Activated CD8-positive, alpha-beta T cell treated with anti-CD3 and anti-CD28 coated beads, Interleukin-2, amount 10 ng/mL, durations not matched to agents 7 days and 5 days (primary cell): ENCODE results near the gene HSD17B8. TPM values are rescaled to one million over a fixed set of nuclear protein-coding genes. Genes with fewer than 3 reads are reported as not detected.

Experiments used
- ATAC-seq: fragments of 150-1000 bp; cut with Tn5 transposase; one replicate; pipeline ENCODE4 v1.10.0; 2021; ENCODE audit warnings: moderate library complexity
- CTCF ChIA-PET: fragments of 350-600 bp; sonication (Branson Sonifier 250); formaldehyde crosslinking; loops from one replicate; lab custom pipeline; 2021; ENCODE audit warnings: antibody characterized with exemption; lab: Charles Lee
- POLR2A ChIA-PET: fragments of 350-600 bp; sonication (Branson Sonifier 250); formaldehyde crosslinking; loops from one replicate; lab custom pipeline; 2021; ENCODE audit warnings: antibody characterized with exemption; lab: Charles Lee
- DNase-seq: peaks from one replicate; pipeline ENCODE4 v3.0.0-alpha.2; 2020
- H3K27ac Mint-ChIP-seq: one replicate; pipeline ENCODE4 v1.8.0; 2021; ENCODE audit warnings: mild to moderate bottlenecking, mixed read lengths
- H3K27me3 Mint-ChIP-seq: one replicate; pipeline ENCODE4 v1.8.0; 2021; ENCODE audit warnings: low read depth, mixed read lengths
- H3K36me3 Mint-ChIP-seq: one replicate; pipeline ENCODE4 v1.8.0; 2021; ENCODE audit warnings: low read depth, mixed read lengths
- H3K4me1 Mint-ChIP-seq: one replicate; pipeline ENCODE4 v1.8.0; 2021; ENCODE audit warnings: low read depth, mixed read lengths
- H3K4me3 Mint-ChIP-seq: one replicate; pipeline ENCODE4 v1.8.0; 2021; ENCODE audit warnings: mild to moderate bottlenecking, mixed read lengths
- H3K9me3 Mint-ChIP-seq: one replicate; pipeline ENCODE4 v1.8.0; 2022; ENCODE audit warnings: mixed read lengths; ENCODE audit not compliant: insufficient read depth
- total RNA-seq, 2 experiments: library from RNA; stranded (reverse); gene quantifications; one replicate each; pipeline ENCODE4 v1.2.3, GENCODE V29; 2021

The HSD17B8 gene
- total RNA-seq, 2 experiments from 2014 or later, result 13.9 to 14.1 TPM

DNA sequence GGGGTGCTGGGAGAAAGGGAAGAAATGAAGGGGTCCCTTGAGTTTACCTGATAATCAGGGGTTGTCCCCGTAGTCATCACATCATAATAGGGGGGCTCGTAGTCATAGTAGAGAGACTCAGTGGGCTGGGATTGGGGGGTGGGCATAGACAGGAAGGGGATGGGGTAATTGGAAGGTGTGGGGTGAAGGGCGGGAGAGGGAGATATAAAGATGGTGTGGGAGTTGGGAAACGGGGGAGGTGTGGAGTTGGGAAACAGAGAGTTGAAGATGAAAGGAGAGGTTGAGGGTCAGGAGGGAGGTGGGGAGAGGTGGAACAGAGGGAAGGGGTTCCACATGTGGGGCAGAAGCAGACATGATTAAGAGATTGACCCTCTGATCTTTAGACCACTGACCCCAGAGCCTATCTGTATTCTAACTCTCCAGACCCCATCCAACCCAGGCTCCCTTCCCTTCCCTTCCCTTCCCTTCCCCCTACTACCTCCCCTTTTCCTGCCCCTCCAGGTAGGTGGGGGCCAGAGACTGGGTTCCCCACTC lies 18.7 kb upstream of the HSD17B8 start:
- DNase-seq, result no peak
- H3K9me3 Mint-ChIP-seq, result peaks cover 15% of the 10 kb centered on the region
- no peak for ATAC-seq
- ChIA-PET CTCF (no interaction called here), POLR2A (interaction anchor here (0.9 kb wide), 1 partner anchor 15 kb away, joined by 3 read pairs; the partner anchor contains the start of genes RXRB and SLC39A7)
- no peak overlapping the region for H3K27ac Mint-ChIP-seq
- peaks cover 23% of the 10 kb centered on the region for H3K27me3 Mint-ChIP-seq
- no peak overlapping the region for H3K4me3 Mint-ChIP-seq
- H3K36me3 Mint-ChIP-seq, result peaks cover 23% of the 10 kb centered on the region
- peaks cover 24% of the 10 kb centered on the region for H3K4me1 Mint-ChIP-seq

DNA sequence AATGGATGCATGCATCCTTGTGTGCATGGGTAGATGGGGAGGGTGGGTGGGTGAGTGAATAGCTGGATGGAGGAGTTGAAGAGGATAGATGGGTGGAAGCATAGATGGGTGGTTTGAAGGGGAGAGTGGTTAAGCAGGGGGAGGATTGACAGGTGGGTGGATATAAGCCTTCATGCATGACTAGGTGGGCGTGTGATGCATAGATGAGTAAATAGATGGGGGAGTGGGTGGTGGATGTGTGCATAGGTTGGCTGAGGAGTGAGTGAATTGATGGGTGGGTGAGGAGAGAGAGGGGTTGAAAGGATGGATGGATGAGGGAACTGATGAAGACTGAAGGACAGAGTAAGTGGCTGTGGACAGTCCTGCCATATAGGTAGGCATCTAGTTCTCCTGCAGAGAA lies 16.6 kb upstream of the HSD17B8 start:
- no peak overlapping the region for H3K4me3 Mint-ChIP-seq
- ChIA-PET CTCF (no interaction called here), POLR2A (interaction anchor here (1.2 kb wide), 1 partner anchor 42 kb away, joined by 3 read pairs; no protein-coding TSS in a partner anchor)
- H3K27me3 Mint-ChIP-seq, result peaks cover 39% of the 10 kb centered on the region
- ATAC-seq (no peak), DNase-seq (no peak)
- peaks cover 21% of the 10 kb centered on the region for H3K36me3 Mint-ChIP-seq
- peaks cover 11% of the 10 kb centered on the region for H3K9me3 Mint-ChIP-seq
- peaks cover 23% of the 10 kb centered on the region for H3K4me1 Mint-ChIP-seq
- H3K27ac Mint-ChIP-seq, result no peak overlapping the region

DNA sequence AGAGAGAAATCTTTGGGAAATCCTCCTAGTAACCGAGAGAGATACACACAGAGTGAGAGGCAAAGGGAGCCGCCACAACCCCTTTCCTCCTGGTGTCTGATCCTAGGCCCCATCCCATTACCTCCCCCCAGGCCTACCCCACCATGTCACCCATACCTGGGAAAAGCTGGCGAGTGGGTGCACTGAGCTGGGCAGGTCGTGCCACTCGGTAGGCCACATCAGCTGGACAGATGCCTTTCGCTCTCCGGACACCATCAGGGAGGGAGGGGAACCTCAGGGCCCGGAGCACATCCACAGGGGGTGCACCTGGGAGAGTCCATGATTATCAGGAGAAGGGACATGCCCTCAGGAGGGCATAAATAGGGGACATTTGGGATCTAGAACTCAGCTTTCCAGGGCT lies 15.3 kb upstream of the HSD17B8 start:
- ChIA-PET CTCF (interaction anchor here (1.3 to 1.9 kb wide), 4 partner anchors 8 to 63 kb away, joined by 3 to 9 read pairs (median 6); no protein-coding TSS in a partner anchor), POLR2A (no interaction called here)
- DNase-seq (no peak), ATAC-seq (no peak)
- Mint-ChIP-seq H3K27me3 (peaks cover 40% of the 10 kb centered on the region), H3K4me1 (peaks cover 13% of the 10 kb centered on the region), H3K4me3 (no peak overlapping the region), H3K9me3 (no peaks in the 10 kb centered on the region), H3K36me3 (peaks cover 13% of the 10 kb centered on the region), H3K27ac (no peak overlapping the region)

DNA sequence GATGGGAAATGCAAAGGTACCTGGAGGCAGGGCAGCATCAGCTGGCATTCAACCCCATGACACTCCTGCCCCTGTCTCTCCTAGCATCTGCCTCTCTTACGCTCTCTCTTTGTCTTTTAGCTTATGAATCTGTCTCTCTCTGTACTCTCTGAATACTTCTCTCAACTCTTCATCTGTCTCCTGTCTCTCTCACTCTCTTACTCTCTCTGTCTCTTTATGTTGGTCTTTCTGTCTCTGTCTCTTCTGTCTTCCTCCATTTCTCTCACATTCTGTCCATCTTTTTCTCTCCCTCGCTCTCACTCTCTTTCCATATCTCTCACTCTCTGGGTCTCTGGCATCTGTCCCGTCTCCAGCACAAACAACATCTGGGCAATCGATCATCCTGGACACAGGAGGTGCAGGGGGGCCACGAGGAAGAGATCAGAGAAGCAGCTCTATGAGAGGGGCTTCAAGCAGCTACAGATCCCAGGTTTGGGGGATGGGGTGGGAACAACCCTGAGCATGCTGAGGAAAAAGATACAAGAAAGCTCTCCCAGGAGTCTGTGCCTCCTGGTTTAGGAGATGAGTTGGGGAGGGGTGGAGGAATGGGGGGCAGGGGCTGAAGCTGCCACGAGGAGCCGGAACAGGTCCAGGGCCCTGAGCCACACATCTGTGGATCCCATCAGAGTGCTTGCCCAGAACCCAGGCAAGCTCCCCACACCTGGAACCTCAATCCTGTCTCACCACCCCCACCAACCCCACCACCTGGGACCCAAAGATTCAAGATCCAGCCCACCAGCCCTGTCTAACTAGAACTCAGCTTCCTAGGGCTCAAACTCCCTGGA lies 14.6 kb upstream of the HSD17B8 start:
- H3K4me3 Mint-ChIP-seq, result no peak overlapping the region
- POLR2A ChIA-PET, result no interaction called here
- H3K36me3 Mint-ChIP-seq, result peaks cover 13% of the 10 kb centered on the region
- ATAC-seq (no peak), DNase-seq (no peak)
- peaks cover 6% of the 10 kb centered on the region for H3K4me1 Mint-ChIP-seq
- H3K27me3 Mint-ChIP-seq, result peaks cover 40% of the 10 kb centered on the region
- H3K9me3 Mint-ChIP-seq, result no peaks in the 10 kb centered on the region
- no peak overlapping the region for H3K27ac Mint-ChIP-seq
- CTCF ChIA-PET, result interaction anchor here (0.8 to 1.9 kb wide), 5 partner anchors 8 to 66 kb away, joined by 3 to 9 read pairs (median 5); no protein-coding TSS in a partner anchor

DNA sequence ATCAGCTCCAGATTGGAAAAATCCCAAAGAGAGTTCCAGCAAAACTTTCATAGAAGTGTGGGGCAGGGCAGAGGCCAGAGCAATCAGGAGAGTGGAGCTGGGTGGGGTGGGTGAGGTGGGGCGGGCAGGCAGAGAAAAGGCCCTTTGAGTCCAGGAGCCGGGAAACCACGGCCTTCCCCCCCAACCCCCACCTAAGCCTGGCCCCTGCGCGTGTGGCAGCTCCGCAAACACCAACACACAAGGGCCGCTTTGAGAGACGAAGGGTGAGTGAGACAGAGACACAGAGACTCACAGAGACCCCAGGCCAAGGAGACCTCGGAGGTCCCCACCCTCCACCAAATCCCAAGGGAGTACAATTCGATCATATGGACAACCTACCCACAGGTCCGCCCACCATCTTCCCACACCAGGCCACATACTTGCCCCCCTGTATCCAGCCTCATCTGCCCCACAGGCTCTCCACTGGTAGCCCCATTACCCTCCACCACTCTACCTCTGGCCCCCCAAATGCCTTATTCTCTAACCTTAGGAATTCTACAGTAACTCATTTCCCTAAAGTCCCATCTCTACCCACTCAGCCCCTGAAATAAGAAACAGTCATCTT lies 13.8 kb upstream of the HSD17B8 start:
- peaks cover 5% of the 10 kb centered on the region for H3K4me1 Mint-ChIP-seq
- H3K9me3 Mint-ChIP-seq, result no peaks in the 10 kb centered on the region
- peaks cover 20% of the 10 kb centered on the region for H3K36me3 Mint-ChIP-seq
- no peak for ATAC-seq
- ChIA-PET CTCF (interaction anchor here (0.8 to 1.9 kb wide), 5 partner anchors 7 to 66 kb away, joined by 3 to 9 read pairs (median 5); no protein-coding TSS in a partner anchor), POLR2A (no interaction called here)
- DNase-seq, result no peak
- peaks cover 40% of the 10 kb centered on the region for H3K27me3 Mint-ChIP-seq
- no peak overlapping the region for H3K4me3 Mint-ChIP-seq
- H3K27ac Mint-ChIP-seq, result no peak overlapping the region

DNA sequence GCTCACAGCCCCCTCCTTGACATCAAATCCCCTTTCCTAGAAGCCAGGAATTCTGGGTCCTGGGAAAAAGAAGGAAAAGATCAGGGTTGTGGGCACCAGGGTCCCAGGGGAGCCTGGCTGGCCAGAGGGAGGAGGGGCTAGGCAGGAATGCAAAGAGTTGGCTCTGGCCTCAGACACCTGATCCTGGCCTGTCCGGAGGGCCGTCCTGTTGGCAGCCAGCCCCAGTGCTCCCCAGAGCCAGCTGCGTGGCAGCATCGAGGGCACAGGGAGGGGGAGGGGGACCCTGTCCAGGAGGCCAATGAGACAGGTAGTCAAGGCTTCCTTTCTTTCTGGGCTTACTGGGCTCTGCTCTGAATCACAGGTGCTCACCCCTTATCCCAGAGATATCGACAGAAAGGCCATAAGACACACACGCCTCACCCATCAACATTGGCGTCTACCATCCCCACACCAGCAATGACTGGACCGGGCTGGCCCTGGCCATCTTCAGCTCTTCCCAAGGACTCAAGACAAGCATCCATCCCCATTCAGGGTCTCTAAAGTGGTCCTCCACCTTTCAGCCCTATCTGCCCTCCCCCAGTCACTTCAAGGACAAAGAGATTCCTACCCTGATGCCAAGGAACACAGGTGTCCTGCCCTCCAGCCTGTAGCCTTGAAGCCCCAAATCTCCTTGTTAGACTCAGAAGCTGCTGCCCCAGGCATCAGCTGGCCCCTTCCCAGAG lies 12.9 kb upstream of the HSD17B8 start:
- Mint-ChIP-seq H3K27ac (no peak overlapping the region), H3K4me3 (no peak overlapping the region), H3K9me3 (no peaks in the 10 kb centered on the region), H3K36me3 (peaks cover 28% of the 10 kb centered on the region), H3K4me1 (peaks cover 5% of the 10 kb centered on the region), H3K27me3 (peaks cover 39% of the 10 kb centered on the region)
- ChIA-PET CTCF (interaction anchor here (1.1 to 1.2 kb wide), 2 partner anchors 8 to 57 kb away, joined by 3 read pairs; no protein-coding TSS in a partner anchor), POLR2A (interaction anchor here (0.7 kb wide), 1 partner anchor 58 kb away, joined by 4 read pairs; no protein-coding TSS in a partner anchor)
- DNase-seq, result no peak
- ATAC-seq, result no peak

DNA sequence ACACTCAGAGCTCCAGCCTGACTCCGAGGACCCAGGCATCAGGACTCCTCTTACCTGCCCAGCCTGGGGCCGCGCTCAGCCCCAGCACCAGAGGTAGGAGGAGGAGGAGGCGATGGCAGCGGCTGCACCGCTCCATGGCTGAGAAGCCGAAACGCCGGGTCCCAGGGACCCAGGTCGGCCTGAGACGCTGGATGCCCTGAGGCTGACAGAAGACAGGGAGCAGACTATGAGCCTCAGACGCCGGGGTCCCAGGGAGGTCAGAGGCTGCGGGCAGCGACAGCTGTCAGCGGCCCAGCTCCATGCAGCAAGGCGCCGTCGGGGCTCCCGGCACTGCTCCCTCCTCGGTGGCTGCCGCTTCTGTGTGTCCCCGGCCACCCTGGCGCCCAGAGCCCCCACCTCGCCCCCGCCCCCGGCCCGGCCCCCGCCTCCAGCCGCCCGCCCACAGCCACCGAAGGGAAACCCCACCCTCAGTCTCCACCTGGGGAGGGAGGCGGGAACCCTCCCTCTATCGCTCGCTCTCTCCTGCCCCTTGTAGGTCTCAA lies 12.3 kb upstream of the HSD17B8 start, which contains the start of gene COL11A2:
COL11A2 (minus strand) TSS at position 363 of the 542 bp plus-strand sequence; CDS start at position 136, 227 bp downstream.
- H3K4me1 Mint-ChIP-seq, result peaks cover 8% of the 10 kb centered on the region
- H3K27me3 Mint-ChIP-seq, result peaks cover 36% of the 10 kb centered on the region
- no peak for DNase-seq
- no peak within 1 kb of the TSS for H3K4me3 Mint-ChIP-seq
- H3K36me3 Mint-ChIP-seq, result peaks cover 30% of the 10 kb centered on the region
- no peak within 1 kb of the TSS for H3K27ac Mint-ChIP-seq
- no peaks in the 10 kb centered on the region for H3K9me3 Mint-ChIP-seq
- ATAC-seq, result peak; percentile 50
- ChIA-PET POLR2A (interaction anchor here (0.7 kb wide), 1 partner anchor 58 kb away, joined by 4 read pairs; no protein-coding TSS in a partner anchor), CTCF (interaction anchor here (1.1 to 1.2 kb wide), 2 partner anchors 8 to 56 kb away, joined by 3 read pairs; no protein-coding TSS in a partner anchor)

DNA sequence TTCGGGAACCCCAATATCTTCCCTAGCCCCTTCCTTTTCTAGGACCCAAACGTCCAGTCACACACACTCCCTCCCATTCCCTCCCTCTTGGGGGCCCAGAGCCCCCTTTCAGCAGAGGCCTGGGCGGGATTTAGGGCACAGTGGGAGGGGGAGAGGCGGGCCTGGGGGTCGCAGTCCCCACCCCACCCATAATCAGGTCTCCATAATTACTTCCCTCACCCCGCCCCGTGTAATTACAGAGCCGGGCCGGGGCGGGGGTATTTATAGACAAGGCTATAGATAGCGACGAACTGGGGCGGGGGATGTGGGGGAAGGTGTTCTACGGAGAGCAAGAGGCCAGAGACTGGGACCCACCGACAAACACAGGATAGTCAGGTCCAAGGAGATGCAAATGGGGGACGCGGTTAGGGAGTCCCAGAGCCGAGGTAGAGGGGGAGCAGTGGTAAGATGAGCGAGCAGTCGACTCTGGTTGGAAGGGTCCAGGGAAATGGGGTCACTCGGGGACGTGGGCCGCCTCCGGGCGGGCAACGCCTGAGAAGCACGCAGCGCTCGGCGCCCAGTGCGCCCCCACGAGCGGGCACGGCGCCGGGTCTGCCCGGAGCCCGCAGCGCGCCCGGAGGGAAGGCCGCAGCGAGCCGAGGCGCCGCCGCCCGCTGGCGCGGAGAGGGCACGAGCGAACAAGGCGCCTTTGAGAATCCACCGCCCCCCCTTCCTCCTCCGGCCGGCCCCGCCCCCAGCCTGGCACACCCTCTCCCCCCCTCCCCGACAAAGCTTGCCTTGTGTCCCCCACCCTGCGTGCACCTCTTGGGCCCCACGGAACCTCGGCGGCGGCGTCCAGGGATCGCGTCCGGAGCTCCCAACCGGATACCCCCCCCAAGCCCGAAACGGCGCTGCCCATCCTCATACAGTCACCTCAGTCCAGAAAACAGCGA lies 11.5 kb upstream of the HSD17B8 start:
- H3K4me3 Mint-ChIP-seq, result no peak overlapping the region

DNA sequence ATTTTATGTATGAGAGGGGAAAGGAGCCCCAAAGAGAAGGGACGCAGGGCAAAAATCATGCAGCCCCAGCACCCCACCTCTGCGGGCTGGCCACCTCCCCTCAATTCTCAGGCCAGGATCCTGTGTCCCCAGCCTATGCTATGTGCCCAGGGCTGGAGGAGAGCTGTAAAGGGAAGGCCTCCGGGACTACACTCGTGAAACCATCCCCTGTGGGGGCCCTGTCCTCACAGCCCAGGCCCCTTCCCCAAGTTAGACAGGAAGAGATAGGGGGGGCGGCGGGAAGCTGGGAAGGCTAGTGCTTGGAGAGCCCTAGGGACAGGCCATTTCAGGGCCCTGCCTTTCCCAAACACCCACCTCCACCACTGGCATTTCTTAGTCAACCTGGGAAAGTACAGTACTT lies 10.8 kb upstream of the HSD17B8 start:
- POLR2A ChIA-PET, result no interaction called here
- DNase-seq, result no peak
- H3K36me3 Mint-ChIP-seq, result peaks cover 37% of the 10 kb centered on the region
- H3K27me3 Mint-ChIP-seq, result peaks cover 26% of the 10 kb centered on the region
- H3K27ac Mint-ChIP-seq, result no peak overlapping the region
- no peak for ATAC-seq
- no peaks in the 10 kb centered on the region for H3K9me3 Mint-ChIP-seq
- H3K4me1 Mint-ChIP-seq, result peaks cover 22% of the 10 kb centered on the region
- CTCF ChIA-PET, result interaction anchor here (1.0 kb wide), 1 partner anchor 15 kb away, joined by 3 read pairs; no protein-coding TSS in a partner anchor
- no peak overlapping the region for H3K4me3 Mint-ChIP-seq

More for the DNA sequence above, 11.5 kb upstream of the HSD17B8 start:
- CTCF ChIA-PET, result no interaction called here
- Mint-ChIP-seq H3K9me3 (no peaks in the 10 kb centered on the region), H3K36me3 (peaks cover 34% of the 10 kb centered on the region), H3K27me3 (peaks cover 29% of the 10 kb centered on the region), H3K4me1 (peaks cover 15% of the 10 kb centered on the region), H3K27ac (no peak overlapping the region)
- POLR2A ChIA-PET, result no interaction called here
- no peak for ATAC-seq
- no peak for DNase-seq

DNA sequence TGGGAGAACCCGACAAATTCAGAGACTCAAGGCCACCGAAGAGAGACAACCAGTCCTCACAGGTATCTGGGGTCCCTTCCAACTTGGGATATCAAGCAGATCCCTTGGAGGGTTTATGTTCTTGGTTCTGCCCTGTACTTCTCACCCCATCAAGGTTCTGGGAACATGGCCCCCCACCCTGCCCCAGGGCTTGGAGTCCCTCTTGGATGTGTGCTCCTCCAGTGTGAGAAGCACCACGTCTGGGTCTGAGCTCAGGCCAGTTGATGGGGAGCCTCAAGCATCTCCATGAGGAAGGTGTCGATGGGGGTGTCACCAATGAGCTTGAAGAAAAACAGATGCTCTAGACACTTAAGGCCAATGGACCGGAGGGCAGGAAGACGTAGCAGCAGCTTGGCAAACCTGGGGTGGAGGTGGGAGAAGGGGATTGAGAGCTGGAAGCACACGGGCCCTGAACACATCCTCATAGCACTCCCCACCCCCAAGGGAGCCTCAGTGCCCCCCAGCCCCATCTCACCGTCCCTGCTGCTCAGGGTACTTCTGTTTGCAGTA lies 9.9 kb upstream of the HSD17B8 start:
- DNase-seq (no peak), ATAC-seq (no peak)
- CTCF ChIA-PET, result interaction anchor here (1.0 to 2.3 kb wide), 3 partner anchors 14 to 53 kb away, joined by 3 to 11 read pairs (median 3); no protein-coding TSS in a partner anchor
- Mint-ChIP-seq H3K4me3 (no peak overlapping the region), H3K27me3 (peaks cover 25% of the 10 kb centered on the region), H3K36me3 (peaks cover 38% of the 10 kb centered on the region), H3K4me1 (peaks cover 30% of the 10 kb centered on the region), H3K9me3 (no peaks in the 10 kb centered on the region), H3K27ac (no peak overlapping the region)
- POLR2A ChIA-PET, result no interaction called here
